Right atrium auricular region (tissue), 2 donors: ENCODE measurements around the gene LUC7L3. TPM values are rescaled to one million over a fixed set of nuclear protein-coding genes. Genes with fewer than 3 reads are reported as not detected.

Source experiments
- DNase-seq: peaks from one replicate; pipeline ENCODE4 v3.0.0-alpha.2; 2019; ENCODE audit warnings: low spot score
- H3K27ac ChIP-seq, 2 donors: fragments of 200-600 bp; sonication (generic); 1 replicate in 1 of 2; 2 replicates in 1 of 2; pipeline ENCODE4 v1.5.1; 2016 to 2019
- H3K27me3 ChIP-seq, 2 donors: fragments of 200-600 bp; sonication (generic); one replicate each; pipeline versions ENCODE4 v1.5.1 to v1.6.0; 2017 to 2019
- H3K36me3 ChIP-seq: fragments of 200-600 bp; sonication (generic); one replicate; pipeline ENCODE4 v1.5.1; 2016
- H3K4me1 ChIP-seq, 2 donors: fragments of 200-600 bp; sonication (generic); one replicate each; pipeline versions ENCODE4 v1.5.1 to v1.6.0; 2017 to 2019
- H3K4me3 ChIP-seq, 2 donors: fragments of 200-600 bp; sonication (generic); 1 replicate in 1 of 2; 2 replicates in 1 of 2; pipeline ENCODE4 v1.5.1; 2017 to 2019; ENCODE audit warnings: mild to moderate bottlenecking in 1 of 2, moderate library complexity in 1 of 2
- H3K9me3 ChIP-seq, 2 donors: fragments of 200-600 bp; sonication (generic); one replicate each; pipeline ENCODE4 v1.5.1; 2019
- total RNA-seq, 2 donors: library from RNA; depleted of rRNA; stranded (reverse); fragments of >200 nt; gene quantifications; one replicate each; pipeline ENCODE4 v1.1.0, GENCODE V29; 2016
- TF ChIP-seq, protein P1 (sequence below), 2 donors: fragments of 200-600 bp; sonication (generic); IDR thresholded peaks; one replicate each; pipeline ENCODE4 v1.5.1; 2019; ENCODE audit warnings: antibody characterized with exemption in 2 of 2

LUC7L3 gene
- total RNA-seq, 2 donors from 2014 or later: 19.6 to 31.3 TPM

- Histone ChIP-seq H3K4me1 (peaks cover 0 to 23% of the 10 kb centered on the region in 2 donors), H3K27ac (no peak overlapping the region), H3K9me3 (no peaks in the 10 kb centered on the region), H3K4me3 (no peak overlapping the region), H3K27me3 (no peaks in the 10 kb centered on the region), H3K36me3 (peaks cover 16% of the 10 kb centered on the region)
- TF ChIP-seq, protein P1, sequence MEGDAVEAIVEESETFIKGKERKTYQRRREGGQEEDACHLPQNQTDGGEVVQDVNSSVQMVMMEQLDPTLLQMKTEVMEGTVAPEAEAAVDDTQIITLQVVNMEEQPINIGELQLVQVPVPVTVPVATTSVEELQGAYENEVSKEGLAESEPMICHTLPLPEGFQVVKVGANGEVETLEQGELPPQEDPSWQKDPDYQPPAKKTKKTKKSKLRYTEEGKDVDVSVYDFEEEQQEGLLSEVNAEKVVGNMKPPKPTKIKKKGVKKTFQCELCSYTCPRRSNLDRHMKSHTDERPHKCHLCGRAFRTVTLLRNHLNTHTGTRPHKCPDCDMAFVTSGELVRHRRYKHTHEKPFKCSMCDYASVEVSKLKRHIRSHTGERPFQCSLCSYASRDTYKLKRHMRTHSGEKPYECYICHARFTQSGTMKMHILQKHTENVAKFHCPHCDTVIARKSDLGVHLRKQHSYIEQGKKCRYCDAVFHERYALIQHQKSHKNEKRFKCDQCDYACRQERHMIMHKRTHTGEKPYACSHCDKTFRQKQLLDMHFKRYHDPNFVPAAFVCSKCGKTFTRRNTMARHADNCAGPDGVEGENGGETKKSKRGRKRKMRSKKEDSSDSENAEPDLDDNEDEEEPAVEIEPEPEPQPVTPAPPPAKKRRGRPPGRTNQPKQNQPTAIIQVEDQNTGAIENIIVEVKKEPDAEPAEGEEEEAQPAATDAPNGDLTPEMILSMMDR (IDR thresholded peaks at IDR 0.05): no peak
- DNase-seq: no peak
Measured at GRCh38 chr17:50688245-50688644, 31.2 kb upstream of the LUC7L3 start.

GRCh38 chr17:50689251-50689650 is 30.2 kb upstream of the LUC7L3 start:
- no peaks in the 10 kb centered on the region for H3K27me3 ChIP-seq
- no peaks in the 10 kb centered on the region for H3K9me3 ChIP-seq
- peaks cover 0 to 23% of the 10 kb centered on the region in 2 donors for H3K4me1 ChIP-seq
- H3K27ac ChIP-seq: no peak overlapping the region
- H3K4me3 ChIP-seq: no peak overlapping the region
- DNase-seq: no peak
- peaks cover 26% of the 10 kb centered on the region for H3K36me3 ChIP-seq
- TF ChIP-seq, protein P1 (IDR thresholded peaks at IDR 0.05): no peak

DNA sequence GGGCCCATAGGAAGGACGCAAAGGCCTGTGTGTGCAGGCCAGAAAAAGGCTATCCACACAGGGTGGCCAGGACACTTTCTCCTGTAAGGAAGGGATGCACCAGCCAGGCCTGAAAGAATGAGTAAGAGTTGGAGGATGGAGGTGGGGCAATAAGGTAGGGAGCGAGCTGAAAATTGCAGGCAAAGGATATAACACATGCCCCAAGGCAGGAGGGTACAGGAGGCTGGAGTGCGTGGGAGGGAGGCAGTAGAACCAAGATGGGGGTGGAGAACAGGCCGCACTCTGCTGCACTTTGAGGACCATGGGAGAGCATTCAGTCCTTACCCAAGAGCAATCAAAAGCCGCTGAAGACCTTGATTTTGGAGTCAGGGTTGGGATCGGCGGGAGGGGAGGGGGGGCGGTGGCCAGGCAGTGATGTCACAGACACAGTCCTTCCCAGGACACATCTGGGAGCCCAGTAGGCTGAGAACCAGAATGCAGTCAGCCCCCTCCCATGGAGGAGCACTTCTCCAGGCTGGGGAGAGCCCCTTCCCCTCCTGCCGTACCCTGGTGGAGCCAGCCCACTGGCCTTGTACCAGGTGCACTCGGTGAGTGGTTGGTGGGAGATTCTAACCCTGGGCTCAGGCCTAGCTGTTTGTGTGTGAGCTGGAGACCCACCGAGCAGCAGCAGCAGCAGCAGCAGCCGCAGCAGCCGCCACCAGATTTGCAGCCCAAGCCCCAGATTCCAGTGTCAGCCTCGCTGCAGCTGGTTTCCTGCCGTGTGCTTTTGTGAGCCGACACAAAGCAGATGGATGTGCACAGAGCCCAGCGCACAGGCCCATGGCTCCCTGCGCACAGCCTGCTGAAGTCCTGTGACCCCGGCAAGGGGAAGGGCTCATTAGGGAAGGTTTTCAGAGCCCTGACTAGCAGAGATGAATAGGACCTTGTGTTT is 29.2 kb upstream of the LUC7L3 start:
- no peak overlapping the region for H3K4me3 ChIP-seq
- no peak overlapping the region for H3K27ac ChIP-seq
- no peak for DNase-seq
- no peaks in the 10 kb centered on the region for H3K9me3 ChIP-seq
- peaks cover 0 to 23% of the 10 kb centered on the region in 2 donors for H3K4me1 ChIP-seq
- H3K27me3 ChIP-seq: no peaks in the 10 kb centered on the region
- TF ChIP-seq, protein P1 (IDR thresholded peaks at IDR 0.05): no peak
- peaks cover 35% of the 10 kb centered on the region for H3K36me3 ChIP-seq

GRCh38 chr17:50690887-50691549 is 28.4 kb upstream of the LUC7L3 start:
- Histone ChIP-seq H3K27ac (no peak overlapping the region), H3K36me3 (peaks cover 43% of the 10 kb centered on the region), H3K9me3 (no peaks in the 10 kb centered on the region), H3K27me3 (no peaks in the 10 kb centered on the region), H3K4me3 (no peak overlapping the region), H3K4me1 (peaks cover 0 to 29% of the 10 kb centered on the region in 2 donors)
- TF ChIP-seq, protein P1 (IDR thresholded peaks at IDR 0.05): no peak
- no peak for DNase-seq

DNA sequence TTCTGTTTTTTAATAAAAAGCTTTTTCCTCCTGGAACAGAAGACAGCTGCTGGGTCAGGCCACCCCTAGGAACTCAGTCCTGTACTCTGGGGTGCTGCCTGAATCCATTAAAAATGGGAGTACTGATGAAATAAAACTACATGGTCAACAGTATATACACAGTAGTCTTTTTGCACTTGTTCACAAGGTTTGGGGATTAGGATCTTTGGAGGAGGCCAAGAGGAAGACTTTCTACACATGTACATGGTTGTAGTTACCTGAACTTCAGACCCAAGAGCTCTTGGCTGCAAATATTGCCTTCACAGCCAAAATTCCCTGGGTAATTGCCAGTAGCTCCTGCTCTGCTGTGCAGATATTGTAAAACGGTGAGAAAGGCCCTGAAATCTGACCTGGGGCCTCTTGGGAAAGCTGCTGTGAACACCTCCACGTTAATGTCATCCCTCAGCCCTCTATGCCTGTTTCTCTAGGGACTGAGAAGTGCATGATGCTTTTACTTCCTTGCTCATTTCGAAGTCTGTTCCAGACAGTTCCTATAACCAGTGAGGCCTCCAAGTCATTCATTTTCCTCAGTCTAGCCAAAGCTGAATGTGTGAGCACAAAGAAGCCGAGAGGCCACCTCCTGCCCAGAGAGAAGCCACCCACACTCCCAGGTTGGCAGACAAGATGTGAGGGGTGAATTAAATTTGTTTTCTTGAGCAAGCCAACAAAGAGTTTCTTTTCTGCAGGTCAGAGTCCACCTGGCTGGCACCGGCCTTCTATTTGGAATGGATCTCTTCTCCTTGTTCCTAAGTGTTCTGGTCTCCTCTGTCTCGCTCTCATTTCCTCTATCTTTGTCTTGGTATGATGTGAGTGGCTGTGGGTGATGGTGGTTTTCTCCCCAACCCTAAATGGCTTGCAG is 27.6 kb upstream of the LUC7L3 start:
- Histone ChIP-seq H3K36me3 (peaks cover 50% of the 10 kb centered on the region), H3K9me3 (no peaks in the 10 kb centered on the region), H3K27me3 (no peaks in the 10 kb centered on the region), H3K4me3 (no peak overlapping the region), H3K4me1 (peaks cover 0 to 28% of the 10 kb centered on the region in 2 donors), H3K27ac (no peak overlapping the region)
- TF ChIP-seq, protein P1 (IDR thresholded peaks at IDR 0.05): no peak
- no peak for DNase-seq
